PC-9 (cell line): ENCODE measurements around the gene RALGPS1. TPM values are rescaled to one million over a fixed set of nuclear protein-coding genes. Genes with fewer than 3 reads are reported as not detected.

Source experiments
- BruUV-seq: library from RNA; stranded (reverse); fragments of 400-500 nt; replicated peaks from 2 replicates; lab custom pipeline; 2021; lab: Mats Ljungman, UMichigan
- CTCF ChIA-PET: fragments of 300-600 bp; sonication (Branson Sonifier 250); formaldehyde crosslinking; loops from one replicate; lab custom pipeline; 2022; ENCODE audit warnings: antibody characterized with exemption; lab: Charles Lee
- POLR2A ChIA-PET: fragments of 300-600 bp; sonication (Branson Sonifier 250); formaldehyde crosslinking; loops from one replicate; lab custom pipeline; 2022; ENCODE audit warnings: antibody characterized with exemption; ENCODE audit not compliant: unreplicated experiment; lab: Charles Lee
- DNase-seq, 2 experiments: peaks; one replicate each; pipeline versions ENCODE4 v3.0.0 to v3.0.0-alpha.2; 2015 to 2022; ENCODE audit warnings: mixed read lengths in 1 of 2
- H2AFZ ChIP-seq: fragments of 200-600 bp; sonication (generic); 2 replicates; pipeline ENCODE4 v1.8.1; 2017; ENCODE audit warnings: antibody characterized with exemption
- H3F3A ChIP-seq: fragments of 200-600 bp; sonication (generic); 2 replicates; pipeline ENCODE4 v1.8.1; 2017; ENCODE audit warnings: antibody characterized with exemption, mild to moderate bottlenecking, low read depth; ENCODE audit not compliant: insufficient read depth
- H3K27ac ChIP-seq: fragments of 200-600 bp; sonication (generic); 2 replicates; pipeline ENCODE4 v1.6.1; 2016; ENCODE audit warnings: mixed run types
- H3K27me3 ChIP-seq: fragments of 200-600 bp; sonication (generic); 2 replicates; pipeline ENCODE4 v1.6.1; 2016; ENCODE audit warnings: low read depth, mixed run types; ENCODE audit not compliant: insufficient read depth
- H3K36me3 ChIP-seq: fragments of 200-600 bp; sonication (generic); 2 replicates; pipeline ENCODE4 v1.6.1; 2016; ENCODE audit warnings: low read depth, mixed run types
- H3K4me1 ChIP-seq: fragments of 200-600 bp; sonication (generic); replicated peaks from 2 replicates; pipeline ENCODE4 v1.6.1; 2016; ENCODE audit warnings: mixed run types; ENCODE audit not compliant: insufficient read depth
- H3K4me2 ChIP-seq: fragments of 200-600 bp; sonication (generic); 2 replicates; pipeline ENCODE4 v1.6.1; 2017; ENCODE audit warnings: mixed run types
- H3K4me3 ChIP-seq: fragments of 200-600 bp; sonication (generic); 2 replicates; pipeline ENCODE4 v1.6.1; 2016; ENCODE audit warnings: mixed run types
- H3K79me2 ChIP-seq: fragments of 200-600 bp; sonication (generic); 2 replicates; pipeline ENCODE4 v1.6.1; 2017; ENCODE audit warnings: low read depth, mixed run types
- H3K9me2 ChIP-seq: fragments of 200-600 bp; sonication (generic); 2 replicates; pipeline ENCODE4 v1.8.1; 2017; ENCODE audit warnings: mild to moderate bottlenecking; ENCODE audit not compliant: insufficient read depth
- H3K9me3 ChIP-seq: fragments of 200-600 bp; sonication (generic); 2 replicates; pipeline ENCODE4 v1.8.1; 2016; ENCODE audit warnings: low read depth; ENCODE audit not compliant: insufficient read depth
- H4K20me1 ChIP-seq: fragments of 200-600 bp; sonication (generic); 2 replicates; pipeline ENCODE4 v1.8.1; 2017; ENCODE audit not compliant: insufficient read depth
- CTCF ChIP-seq: fragments of 200-600 bp; sonication (generic); conservative IDR thresholded peaks from 2 replicates; pipeline ENCODE4 v1.6.1; 2017; ENCODE audit warnings: mixed run types, antibody characterized with exemption, mild to moderate bottlenecking, moderate library complexity
- EZH2 ChIP-seq: fragments of 200-600 bp; sonication (generic); IDR thresholded peaks from 2 replicates; pipeline ENCODE4 v1.8.0; 2017; ENCODE audit warnings: antibody characterized with exemption, low read depth
- intact Hi-C: fragments of 100-400 bp; cut with micrococcal nuclease; formaldehyde crosslinking; loops from one replicate; pipeline ENCODE4 v1.10.0; 2022; ENCODE audit not compliant: unreplicated experiment
- total RNA-seq: library from RNA; stranded (reverse); gene quantifications from 2 replicates; pipeline ENCODE4 v1.2.3, GENCODE V29; 2021

The RALGPS1 gene
- total RNA-seq, 1 experiment from 2014 or later, result 23.3 TPM

DNA sequence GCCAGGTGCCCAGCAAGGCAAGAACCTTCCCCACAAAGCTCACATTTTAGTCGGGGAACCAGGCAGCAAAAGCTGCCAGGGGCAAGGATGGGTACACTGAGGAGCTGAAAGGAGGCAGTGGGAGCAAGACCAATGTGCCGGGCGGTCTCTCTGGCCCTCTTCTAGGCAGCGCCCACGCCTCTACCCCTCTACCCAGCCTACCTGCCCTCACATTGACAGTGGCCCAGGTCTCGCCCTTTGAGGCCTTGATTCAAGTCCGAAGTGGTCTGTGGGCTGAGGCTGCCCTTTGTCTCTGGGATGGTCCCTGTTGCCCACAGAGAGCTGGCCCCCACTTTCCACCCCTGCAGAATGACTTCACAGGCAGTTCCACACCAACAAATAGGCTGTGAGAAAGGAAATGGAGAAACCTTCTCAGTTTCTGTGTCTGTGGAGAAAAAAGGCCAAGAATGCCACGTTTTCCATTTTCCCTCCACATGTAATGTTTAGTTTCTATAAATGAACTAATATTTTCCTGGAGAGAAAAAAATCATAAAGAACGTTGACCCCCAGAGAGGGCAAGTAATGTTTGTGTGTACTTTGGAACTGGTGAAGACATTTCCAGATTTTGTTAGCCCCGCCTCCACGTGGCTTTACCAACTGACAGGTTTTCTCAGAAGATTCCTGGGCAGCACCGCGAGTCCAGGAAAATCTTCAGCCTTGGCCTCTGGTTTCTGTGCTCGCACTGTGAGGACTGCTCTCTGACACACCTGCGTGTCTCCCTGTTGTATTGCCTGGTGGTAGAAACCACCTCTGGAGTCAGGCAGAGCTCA is 265.3 kb downstream of the RALGPS1 start:
- H3K4me2 ChIP-seq, result no peak overlapping the region
- TF ChIP-seq CTCF, result no peak
- TF ChIP-seq EZH2, result no peak

GRCh38 chr9:127180457-127181314 is 266.1 kb downstream of the RALGPS1 start:
- TF ChIP-seq EZH2, result no peak
- no peak for TF ChIP-seq CTCF
- no peaks in the 10 kb centered on the region for H3F3A ChIP-seq
- H4K20me1 ChIP-seq, result no peaks in the 10 kb centered on the region
- H2AFZ ChIP-seq, result no peak overlapping the region
- ChIA-PET CTCF (no interaction called here), POLR2A (no interaction called here)
- H3K27me3 ChIP-seq, result no peaks in the 10 kb centered on the region
- H3K4me3 ChIP-seq, result no peak overlapping the region
- no peak overlapping the region for H3K4me2 ChIP-seq
- no peaks in the 10 kb centered on the region for H3K4me1 ChIP-seq
- H3K9me2 ChIP-seq, result no peaks in the 10 kb centered on the region
- no peaks in the 10 kb centered on the region for H3K36me3 ChIP-seq
- BruUV-seq, result no TSS peak
- H3K9me3 ChIP-seq, result peaks cover 4% of the 10 kb centered on the region; the same call in 1 of the 2 replicates
- H3K79me2 ChIP-seq, result no peaks in the 10 kb centered on the region
- H3K27ac ChIP-seq, result no peak overlapping the region
- no peak for DNase-seq
- intact Hi-C loops, result no loop called here

More for the DNA sequence above, 265.3 kb downstream of the RALGPS1 start:
- H4K20me1 ChIP-seq, result no peaks in the 10 kb centered on the region
- no peaks in the 10 kb centered on the region for H3F3A ChIP-seq
- no peak overlapping the region for H3K4me3 ChIP-seq
- no peaks in the 10 kb centered on the region for H3K9me2 ChIP-seq
- BruUV-seq, result no TSS peak
- intact Hi-C loops, result no loop called here
- H3K9me3 ChIP-seq, result peaks cover 4% of the 10 kb centered on the region; the same call in 1 of the 2 replicates
- no peaks in the 10 kb centered on the region for H3K36me3 ChIP-seq
- no peaks in the 10 kb centered on the region for H3K27me3 ChIP-seq
- CTCF ChIA-PET, result no interaction called here
- POLR2A ChIA-PET, result interaction anchor here (0.6 kb wide), 1 partner anchor 10 kb away, joined by 7 read pairs; no protein-coding TSS in a partner anchor
- no peaks in the 10 kb centered on the region for H3K4me1 ChIP-seq
- no peaks in the 10 kb centered on the region for H3K79me2 ChIP-seq
- no peak overlapping the region for H3K27ac ChIP-seq
- H2AFZ ChIP-seq, result no peak overlapping the region
- DNase-seq, result no peak

- no peaks in the 10 kb centered on the region for H3K27me3 ChIP-seq
- DNase-seq, result no peak
- ChIA-PET CTCF (no interaction called here), POLR2A (no interaction called here)
- H3K79me2 ChIP-seq, result no peaks in the 10 kb centered on the region
- H3K4me2 ChIP-seq, result no peak overlapping the region
- no peak overlapping the region for H3K27ac ChIP-seq
- H3F3A ChIP-seq, result no peaks in the 10 kb centered on the region
- no peaks in the 10 kb centered on the region for H4K20me1 ChIP-seq
- no peaks in the 10 kb centered on the region for H3K9me2 ChIP-seq
- no TSS peak for BruUV-seq
- H3K9me3 ChIP-seq, result peaks cover 4% of the 10 kb centered on the region; the same call in 1 of the 2 replicates
- no peak overlapping the region for H3K4me3 ChIP-seq
- no peaks in the 10 kb centered on the region for H3K36me3 ChIP-seq
- intact Hi-C loops, result no loop called here
- H3K4me1 ChIP-seq, result peaks cover 4% of the 10 kb centered on the region
- TF ChIP-seq CTCF (no peak), EZH2 (no peak)
- H2AFZ ChIP-seq, result no peak overlapping the region
These were observed 266.7 kb downstream of the RALGPS1 start for GRCh38 chr9:127181315-127181580.
